Measurements from ENCODE around the gene GJA4. TPM values are rescaled to one million over a fixed set of nuclear protein-coding genes. Genes with fewer than 3 reads are reported as not detected.
"Not testable (repeated sequence)": the region's sequence is repeated elsewhere in the genome, so short reads cannot be mapped to it uniquely, and the experiment has no call there.

The GJA4 gene
- total RNA-seq, 2 donors from 2014 or later, result 31.6 to 50.9 TPM

DNA sequence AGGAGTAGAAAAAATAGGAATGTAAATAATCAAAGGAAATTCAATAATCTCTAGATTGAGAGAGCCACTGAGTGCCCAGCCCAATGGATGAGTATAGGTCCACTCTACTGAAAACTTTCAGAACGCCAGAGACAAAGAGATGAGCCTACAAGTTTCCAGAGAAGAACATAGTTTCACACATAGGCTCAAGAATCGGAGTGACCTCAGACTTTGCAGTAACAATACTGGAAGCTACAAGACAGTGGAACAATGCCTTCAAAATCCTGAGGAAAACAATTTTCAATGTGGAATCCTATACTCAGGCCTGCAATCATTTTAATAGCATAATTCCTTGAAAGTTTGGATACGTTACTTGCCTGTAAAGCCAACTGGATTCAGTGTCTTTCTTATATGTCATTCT, 11.0 kb downstream of the GJA4 start:
- DNase-seq (ENCODE audit: low spot score), result no peak
- H3K27me3 ChIP-seq, result no peaks in the 10 kb centered on the region
- H3K9me3 ChIP-seq, result no peaks in the 10 kb centered on the region
- H3K27ac ChIP-seq, result no peak overlapping the region
- TF ChIP-seq CTCF (IDR thresholded peaks at IDR 0.05), result no peak
- H3K36me3 ChIP-seq, result no peaks in the 10 kb centered on the region
- no peak overlapping the region for H3K4me3 ChIP-seq
- peaks cover 0 to 7% of the 10 kb centered on the region in 2 donors for H3K4me1 ChIP-seq

- Histone ChIP-seq H3K4me3 (no peak overlapping the region), H3K27ac (no peak overlapping the region), H3K27me3 (no peaks in the 10 kb centered on the region), H3K9me3 (no peaks in the 10 kb centered on the region), H3K36me3 (no peaks in the 10 kb centered on the region), H3K4me1 (peaks cover 0 to 7% of the 10 kb centered on the region in 2 donors)
- no peak for DNase-seq (ENCODE audit: low spot score)
- no peak for TF ChIP-seq CTCF (IDR thresholded peaks at IDR 0.05)
Observed at GRCh38 chr1:34806396-34806795, 13.6 kb downstream of the GJA4 start.

DNA sequence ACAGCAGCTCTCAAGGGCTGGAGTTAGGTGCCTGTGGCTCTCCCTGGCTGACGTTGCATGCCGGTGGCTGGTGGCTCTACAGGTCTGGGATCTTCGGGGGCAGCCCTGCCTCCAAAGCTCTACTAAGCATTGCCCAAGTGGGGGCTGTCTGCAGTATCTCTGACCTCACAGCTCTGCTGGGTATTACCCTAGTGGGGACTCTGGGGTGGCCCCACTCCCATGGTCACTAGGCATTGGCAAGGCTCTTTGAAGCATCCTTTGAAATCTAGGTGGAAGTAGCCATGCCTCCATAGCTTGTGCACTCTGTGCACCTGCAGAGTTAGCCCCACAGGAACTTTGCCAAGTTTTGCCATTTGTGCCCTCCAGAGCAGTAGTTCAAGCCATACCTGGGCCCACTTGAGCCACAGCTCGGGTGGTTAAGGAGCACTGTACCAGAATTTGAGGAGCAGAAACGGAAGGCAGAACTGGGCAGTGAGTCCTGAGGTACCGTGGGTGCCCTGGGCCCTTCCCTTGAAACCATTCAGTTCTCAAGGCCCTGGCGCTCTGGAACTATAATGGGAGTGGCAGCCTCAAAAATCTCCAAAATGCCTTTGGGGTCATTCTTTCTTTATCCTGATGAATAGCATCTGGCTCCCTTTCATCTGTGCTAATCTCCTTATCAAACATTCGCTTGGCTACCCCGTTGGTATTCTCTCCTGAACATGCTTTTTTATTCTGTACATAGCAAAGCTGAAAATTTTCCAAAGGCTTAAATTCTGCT, 15.4 kb downstream of the GJA4 start:
- H3K27me3 ChIP-seq, result no peaks in the 10 kb centered on the region
- no peak for DNase-seq (ENCODE audit: low spot score)
- H3K4me3 ChIP-seq, result no peak overlapping the region
- no peak overlapping the region for H3K27ac ChIP-seq
- H3K4me1 ChIP-seq, result peaks cover 0 to 7% of the 10 kb centered on the region in 2 donors
- H3K36me3 ChIP-seq, result no peaks in the 10 kb centered on the region
- no peaks in the 10 kb centered on the region for H3K9me3 ChIP-seq
- no peak for TF ChIP-seq CTCF (IDR thresholded peaks at IDR 0.05)

GRCh38 chr1:34810781-34811180, 18.0 kb downstream of the GJA4 start:
- not testable (repeated sequence) for H3K27ac ChIP-seq; H3K27me3 ChIP-seq; H3K9me3 ChIP-seq; H3K4me3 ChIP-seq; DNase-seq (ENCODE audit: low spot score); H3K4me1 ChIP-seq; H3K36me3 ChIP-seq

GRCh38 chr1:34816332-34816731, 23.5 kb downstream of the GJA4 start:
- no peaks in the 10 kb centered on the region for H3K4me1 ChIP-seq
- no peaks in the 10 kb centered on the region for H3K36me3 ChIP-seq
- no peak for TF ChIP-seq CTCF (IDR thresholded peaks at IDR 0.05)
- H3K4me3 ChIP-seq, result no peak overlapping the region
- no peaks in the 10 kb centered on the region for H3K27me3 ChIP-seq
- H3K9me3 ChIP-seq, result no peaks in the 10 kb centered on the region
- no peak for DNase-seq (ENCODE audit: low spot score)
- no peak overlapping the region for H3K27ac ChIP-seq

GRCh38 chr1:34816778-34817177, 24.0 kb downstream of the GJA4 start:
- Histone ChIP-seq H3K27me3 (no peaks in the 10 kb centered on the region), H3K9me3 (no peaks in the 10 kb centered on the region), H3K4me1 (no peaks in the 10 kb centered on the region), H3K36me3 (no peaks in the 10 kb centered on the region), H3K4me3 (no peak overlapping the region), H3K27ac (no peak overlapping the region)
- DNase-seq (ENCODE audit: low spot score), result no peak
- TF ChIP-seq CTCF (IDR thresholded peaks at IDR 0.05), result no peak

- not testable (repeated sequence) for H3K4me1 ChIP-seq; H3K27ac ChIP-seq; H3K27me3 ChIP-seq; DNase-seq (ENCODE audit: low spot score); H3K9me3 ChIP-seq; H3K36me3 ChIP-seq; H3K4me3 ChIP-seq
Observed at GRCh38 chr1:34818862-34819261, 26.1 kb downstream of the GJA4 start.

Measured in right atrium auricular region (tissue), 2 donors.